NCI-H226 (cell line): Measurements from ENCODE around the gene GALNT16.

Experiments
- DNase-seq: peaks from one replicate; pipeline ENCODE4 v3.0.0-alpha.2; 2015

The GALNT16 gene

GRCh38 chr14:69318901-69319475 lies 59.0 kb downstream of the GALNT16 start:
- no peak for DNase-seq

GRCh38 chr14:69319911-69320310 lies 60.0 kb downstream of the GALNT16 start:
- no peak for DNase-seq

- no peak for DNase-seq
Observed at GRCh38 chr14:69320581-69321365, 60.8 kb downstream of the GALNT16 start.

- no peak for DNase-seq
Observed at GRCh38 chr14:69321601-69322330, 61.8 kb downstream of the GALNT16 start.

- DNase-seq: no peak
Observed at GRCh38 chr14:69323266-69323998, 63.5 kb downstream of the GALNT16 start.

GRCh38 chr14:69323999-69324282 lies 64.0 kb downstream of the GALNT16 start:
- DNase-seq: no peak

GRCh38 chr14:69324341-69324931 lies 64.5 kb downstream of the GALNT16 start:
- DNase-seq: no peak

- no peak for DNase-seq
Observed at GRCh38 chr14:69325086-69325485, 65.1 kb downstream of the GALNT16 start.

GRCh38 chr14:69325646-69326265 lies 65.8 kb downstream of the GALNT16 start:
- DNase-seq: no peak

- no peak for DNase-seq
Observed at GRCh38 chr14:69326611-69327010, 66.7 kb downstream of the GALNT16 start.

- DNase-seq: no peak
Observed at GRCh38 chr14:69327507-69327906, 67.5 kb downstream of the GALNT16 start.

GRCh38 chr14:69328317-69328716 lies 68.4 kb downstream of the GALNT16 start:
- DNase-seq: no peak

GRCh38 chr14:69328765-69329164 lies 68.8 kb downstream of the GALNT16 start:
- DNase-seq: no peak

GRCh38 chr14:69331206-69331605 lies 71.2 kb downstream of the GALNT16 start:
- DNase-seq: no peak

- DNase-seq: no peak
Observed at GRCh38 chr14:69332782-69333395, 72.9 kb downstream of the GALNT16 start.

- DNase-seq: no peak
Observed at GRCh38 chr14:69333791-69334337, 73.9 kb downstream of the GALNT16 start.

- DNase-seq: no peak
Observed at GRCh38 chr14:69334576-69334975, 74.6 kb downstream of the GALNT16 start.

GRCh38 chr14:69335371-69335771 lies 75.4 kb downstream of the GALNT16 start:
- DNase-seq: peak; percentile 17

GRCh38 chr14:69337984-69338383 lies 78.0 kb downstream of the GALNT16 start:
- DNase-seq: no peak

GRCh38 chr14:69339426-69339825 lies 79.5 kb downstream of the GALNT16 start:
- no peak for DNase-seq

- DNase-seq: no peak
Observed at GRCh38 chr14:69342928-69343525, 83.1 kb downstream of the GALNT16 start.
